DND-41 (cell line): ENCODE measurements around the gene AHR.

ENCODE experiments used
- ATAC-seq: fragments of 200-7000 bp; cut with Tn5 transposase; 3 replicates; pipeline ENCODE4 v1.9.1; 2021; ENCODE audit warnings: low read depth; ENCODE audit not compliant: insufficient read depth
- DNase-seq: peaks from one replicate; pipeline ENCODE4 v3.0.0-alpha.2; 2020
- H2AFZ ChIP-seq: 2 replicates; pipeline ENCODE4 v1.6.0; 2012; ENCODE audit warnings: low read depth, low read length
- H3K27ac ChIP-seq: 2 replicates; pipeline ENCODE4 v1.5.1; 2012; ENCODE audit warnings: low read length, inconsistent platforms
- H3K27me3 ChIP-seq: fragments of 200-600 bp; sonication (generic); 2 replicates; pipeline ENCODE4 v1.6.0; 2012; ENCODE audit warnings: low read length, mild to moderate bottlenecking, inconsistent platforms; ENCODE audit not compliant: insufficient read depth, poor library complexity
- H3K36me3 ChIP-seq: 2 replicates; pipeline ENCODE4 v1.5.1; 2012; ENCODE audit warnings: low read length, inconsistent platforms; ENCODE audit not compliant: insufficient read depth
- H3K4me1 ChIP-seq: 2 replicates; pipeline ENCODE4 v1.5.1; 2012; ENCODE audit warnings: mild to moderate bottlenecking, low read length; ENCODE audit not compliant: insufficient read depth
- H3K4me2 ChIP-seq: 2 replicates; pipeline ENCODE4 v1.6.0; 2012; ENCODE audit warnings: mild to moderate bottlenecking, moderate library complexity, low read length, inconsistent platforms; ENCODE audit not compliant: insufficient read depth
- H3K4me3 ChIP-seq, 2 experiments: fragments of 200-600 bp in 1 of 2; shearing (Covaris generic) in 1 of 2; 2 replicates each; pipeline ENCODE4 v1.5.1; 2012 to 2016; ENCODE audit warnings: inconsistent platforms in 2 of 2, low read length in 2 of 2, mild to moderate bottlenecking in 2 of 2, low read depth in 1 of 2, moderate library complexity in 1 of 2
- H3K79me2 ChIP-seq: 2 replicates; pipeline ENCODE4 v1.6.0; 2012; ENCODE audit warnings: low read length, inconsistent platforms; ENCODE audit not compliant: insufficient read depth
- H3K9ac ChIP-seq: 2 replicates; pipeline ENCODE4 v1.6.0; 2012; ENCODE audit warnings: low read depth, mild to moderate bottlenecking, inconsistent platforms, low read length, moderate library complexity
- H3K9me3 ChIP-seq: 2 replicates; pipeline ENCODE4 v1.5.1; 2012; ENCODE audit warnings: low read length, moderate library complexity, mild to moderate bottlenecking, inconsistent platforms; ENCODE audit not compliant: insufficient read depth, severe bottlenecking
- H4K20me1 ChIP-seq: 2 replicates; pipeline ENCODE4 v1.6.0; 2012; ENCODE audit warnings: low read length; ENCODE audit not compliant: insufficient read depth
- CTCF ChIP-seq: IDR thresholded peaks from 2 replicates; pipeline ENCODE4 v1.5.1; 2012; ENCODE audit warnings: borderline replicate concordance, low read length, moderate library complexity, mild to moderate bottlenecking; ENCODE audit not compliant: poor library complexity, severe bottlenecking; ENCODE audit errors: extremely low read depth
- EZH2 ChIP-seq: IDR thresholded peaks from 3 replicates; pipeline ENCODE4 v1.6.1; 2012; ENCODE audit warnings: borderline replicate concordance, low read depth, mild to moderate bottlenecking, moderate library complexity, low read length, inconsistent platforms; ENCODE audit not compliant: severe bottlenecking

The AHR gene

GRCh38 chr7:17307000-17307399 is 8.5 kb downstream of the AHR start:
- H3K27ac ChIP-seq = no peak overlapping the region
- H3K36me3 ChIP-seq = no peaks in the 10 kb centered on the region
- H3K9me3 ChIP-seq = no peaks in the 10 kb centered on the region
- H3K27me3 ChIP-seq = no peaks in the 10 kb centered on the region
- H3K79me2 ChIP-seq = no peaks in the 10 kb centered on the region
- no peak for TF ChIP-seq EZH2
- TF ChIP-seq CTCF = no peak
- H3K4me2 ChIP-seq = no peak overlapping the region
- no peaks in the 10 kb centered on the region for H3K4me1 ChIP-seq
- no peak for DNase-seq
- H3K4me3 ChIP-seq = no peak overlapping the region
- no peaks in the 10 kb centered on the region for H4K20me1 ChIP-seq
- no peak overlapping the region for H3K9ac ChIP-seq
- no peak for ATAC-seq
- H2AFZ ChIP-seq = no peak overlapping the region

GRCh38 chr7:17307558-17307957 is 9.1 kb downstream of the AHR start:
- no peak overlapping the region for H3K27ac ChIP-seq
- ATAC-seq = no peak
- TF ChIP-seq EZH2 = no peak
- TF ChIP-seq CTCF = no peak

GRCh38 chr7:17307969-17308648 is 9.7 kb downstream of the AHR start:
- Histone ChIP-seq H3K27ac (no peak overlapping the region), H3K4me1 (no peaks in the 10 kb centered on the region), H3K27me3 (no peaks in the 10 kb centered on the region), H2AFZ (no peak overlapping the region), H3K9me3 (no peaks in the 10 kb centered on the region), H3K9ac (no peak overlapping the region), H4K20me1 (no peaks in the 10 kb centered on the region), H3K36me3 (no peaks in the 10 kb centered on the region), H3K79me2 (no peaks in the 10 kb centered on the region), H3K4me3 (no peak overlapping the region), H3K4me2 (no peak overlapping the region)
- TF ChIP-seq CTCF (no peak), EZH2 (no peak)
- DNase-seq (no peak), ATAC-seq (no peak)

More at GRCh38 chr7:17307558-17307957, 9.1 kb downstream of the AHR start:
- no peak overlapping the region for H3K9ac ChIP-seq
- H3K4me2 ChIP-seq = no peak overlapping the region
- H2AFZ ChIP-seq = no peak overlapping the region
- no peaks in the 10 kb centered on the region for H3K27me3 ChIP-seq
- DNase-seq = no peak
- no peak overlapping the region for H3K4me3 ChIP-seq
- H3K9me3 ChIP-seq = no peaks in the 10 kb centered on the region
- no peaks in the 10 kb centered on the region for H4K20me1 ChIP-seq
- H3K36me3 ChIP-seq = no peaks in the 10 kb centered on the region
- H3K79me2 ChIP-seq = no peaks in the 10 kb centered on the region
- H3K4me1 ChIP-seq = no peaks in the 10 kb centered on the region

- no peaks in the 10 kb centered on the region for H3K4me1 ChIP-seq
- ATAC-seq (no peak), DNase-seq (no peak)
- no peak overlapping the region for H3K27ac ChIP-seq
- no peak for TF ChIP-seq EZH2
- TF ChIP-seq CTCF = no peak
- no peak overlapping the region for H3K4me2 ChIP-seq
- no peaks in the 10 kb centered on the region for H3K9me3 ChIP-seq
- H3K9ac ChIP-seq = no peak overlapping the region
- H4K20me1 ChIP-seq = no peaks in the 10 kb centered on the region
- H3K4me3 ChIP-seq = no peak overlapping the region
- H3K79me2 ChIP-seq = no peaks in the 10 kb centered on the region
- H2AFZ ChIP-seq = no peak overlapping the region
- H3K36me3 ChIP-seq = no peaks in the 10 kb centered on the region
- no peaks in the 10 kb centered on the region for H3K27me3 ChIP-seq
These were observed 12.7 kb downstream of the AHR start for GRCh38 chr7:17311194-17311593.
